ENCODE results near the gene MAG.

DNA sequence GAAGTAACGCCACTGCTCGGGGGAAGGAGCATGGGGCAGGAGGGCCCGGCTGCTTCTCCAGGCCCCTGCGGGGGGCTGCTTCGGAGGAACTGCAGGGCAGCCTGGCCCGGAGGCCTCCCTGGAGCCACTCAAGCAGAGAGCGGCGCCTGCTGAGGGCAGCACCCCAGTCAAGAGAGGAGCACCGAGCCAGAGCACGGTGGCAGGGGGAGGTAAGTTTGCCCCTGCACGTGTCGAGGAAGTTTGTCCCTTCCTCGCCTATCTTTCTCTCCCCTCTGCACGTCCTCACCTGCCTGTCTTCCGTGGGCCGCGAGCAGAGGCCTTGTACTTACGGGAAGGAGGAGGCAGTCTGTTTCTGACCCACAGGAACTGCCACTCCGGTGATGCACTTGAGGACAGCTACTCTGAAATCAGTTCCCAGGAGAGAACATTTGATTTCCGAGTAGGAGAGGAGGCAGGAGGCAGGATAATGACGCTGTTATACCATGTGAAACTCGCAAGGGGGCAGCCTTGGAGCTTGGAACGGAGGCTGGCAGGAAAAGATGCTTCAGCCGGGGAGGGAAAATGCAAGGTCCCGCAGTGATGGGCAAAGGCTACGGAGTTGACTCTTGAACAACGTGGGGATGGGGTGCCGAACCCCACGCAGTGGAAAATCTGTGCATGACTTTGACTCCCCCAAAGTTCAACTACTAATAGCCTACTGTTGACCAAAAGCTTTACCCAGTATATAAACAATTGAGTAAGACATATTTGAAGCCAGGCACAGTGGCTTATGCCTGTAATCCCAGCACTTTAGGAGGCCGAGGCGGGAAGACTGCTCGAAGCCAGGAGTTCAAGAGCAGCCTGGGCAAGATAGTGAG is 60.7 kb downstream of the MAG start:
- TF ChIP-seq, protein P1, sequence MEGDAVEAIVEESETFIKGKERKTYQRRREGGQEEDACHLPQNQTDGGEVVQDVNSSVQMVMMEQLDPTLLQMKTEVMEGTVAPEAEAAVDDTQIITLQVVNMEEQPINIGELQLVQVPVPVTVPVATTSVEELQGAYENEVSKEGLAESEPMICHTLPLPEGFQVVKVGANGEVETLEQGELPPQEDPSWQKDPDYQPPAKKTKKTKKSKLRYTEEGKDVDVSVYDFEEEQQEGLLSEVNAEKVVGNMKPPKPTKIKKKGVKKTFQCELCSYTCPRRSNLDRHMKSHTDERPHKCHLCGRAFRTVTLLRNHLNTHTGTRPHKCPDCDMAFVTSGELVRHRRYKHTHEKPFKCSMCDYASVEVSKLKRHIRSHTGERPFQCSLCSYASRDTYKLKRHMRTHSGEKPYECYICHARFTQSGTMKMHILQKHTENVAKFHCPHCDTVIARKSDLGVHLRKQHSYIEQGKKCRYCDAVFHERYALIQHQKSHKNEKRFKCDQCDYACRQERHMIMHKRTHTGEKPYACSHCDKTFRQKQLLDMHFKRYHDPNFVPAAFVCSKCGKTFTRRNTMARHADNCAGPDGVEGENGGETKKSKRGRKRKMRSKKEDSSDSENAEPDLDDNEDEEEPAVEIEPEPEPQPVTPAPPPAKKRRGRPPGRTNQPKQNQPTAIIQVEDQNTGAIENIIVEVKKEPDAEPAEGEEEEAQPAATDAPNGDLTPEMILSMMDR (IDR thresholded peaks at IDR 0.05), result peak; percentile 54 to 92 (median 75)
- no peak for TF ChIP-seq POLR2A (IDR thresholded peaks at IDR 0.05)

Measured in thyroid gland (tissue), 4 donors.